GM18505 (cell line): ENCODE data around the gene PLAAT3.
"Not testable (repeated sequence)": the region's sequence is repeated elsewhere in the genome, so short reads cannot be mapped to it uniquely, and the experiment has no call there.

Experiments used
- ATAC-seq: cut with Tn5 transposase; IDR thresholded peaks from one replicate; pipeline ENCODE4 v1.9.1; 2021; ENCODE audit not compliant: unreplicated experiment
- POLR2A ChIP-seq: IDR thresholded peaks from 4 replicates; pipeline ENCODE4 v1.6.1; 2011; ENCODE audit warnings: borderline replicate concordance; ENCODE audit not compliant: insufficient read depth, insufficient read length; ENCODE audit errors: extremely low read depth

Gene PLAAT3

GRCh38 chr11:63595296-63595695 is 18.9 kb downstream of the PLAAT3 start:
- TF ChIP-seq POLR2A: no peak
- ATAC-seq: no peak

GRCh38 chr11:63592975-63593395 is 21.2 kb downstream of the PLAAT3 start:
- no peak for ATAC-seq
- TF ChIP-seq POLR2A: no peak

DNA sequence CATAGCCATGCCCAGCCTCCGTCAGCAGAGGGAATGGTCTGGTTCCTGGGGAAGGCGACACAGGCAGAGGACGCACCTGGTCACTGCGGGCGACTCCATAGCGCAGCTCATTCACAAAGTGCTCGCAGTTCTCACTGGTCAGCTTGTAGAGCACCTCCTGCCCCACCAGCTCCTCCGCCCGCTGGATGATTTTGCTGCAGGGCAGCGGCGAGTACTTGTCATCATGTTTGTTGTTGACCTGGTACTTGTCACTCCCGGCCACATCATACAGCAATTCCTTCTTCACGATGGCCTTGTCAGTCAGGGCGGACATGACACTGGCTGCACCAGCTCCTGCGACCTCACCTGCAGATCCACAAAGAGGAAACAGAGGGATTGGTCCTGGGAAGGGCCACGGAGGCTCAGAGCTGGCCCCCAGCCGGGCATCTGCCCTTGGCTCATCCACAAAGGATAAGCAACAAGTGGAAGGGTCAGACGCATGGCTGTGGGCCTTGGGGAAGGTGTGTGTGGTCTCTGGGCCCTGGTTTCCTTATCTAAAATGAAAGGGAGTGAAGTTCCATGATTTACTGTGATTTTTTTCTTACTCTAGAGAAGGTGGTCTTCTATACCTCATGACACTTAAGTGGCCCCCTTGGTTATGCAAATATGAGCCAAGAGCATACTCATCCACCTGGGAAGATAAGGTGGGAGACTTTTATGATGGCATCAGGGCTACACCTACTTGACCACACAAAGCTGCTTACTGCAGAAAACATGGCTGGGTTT is 24.0 kb downstream of the PLAAT3 start:
- ATAC-seq: no peak
- TF ChIP-seq POLR2A: no peak

DNA sequence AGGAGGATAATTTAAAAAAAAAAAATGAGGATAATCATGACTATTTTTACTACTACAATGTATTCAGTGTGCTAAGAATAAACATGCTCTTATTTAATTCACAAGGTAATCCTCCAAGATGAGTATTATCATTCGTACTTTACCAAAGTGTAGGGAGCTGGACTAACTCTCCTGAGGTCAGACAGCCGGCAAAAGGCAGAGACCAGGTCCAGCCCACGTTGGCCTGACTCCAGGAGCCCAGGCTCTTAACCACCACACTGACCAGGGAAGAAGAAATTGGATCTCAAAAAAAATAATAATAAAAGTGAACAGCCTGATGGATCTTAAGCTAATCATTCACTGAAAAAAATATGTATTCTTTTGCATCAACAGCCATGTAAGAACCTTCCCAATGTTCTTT is 25.2 kb downstream of the PLAAT3 start:
- TF ChIP-seq POLR2A: no peak
- ATAC-seq: no peak

DNA sequence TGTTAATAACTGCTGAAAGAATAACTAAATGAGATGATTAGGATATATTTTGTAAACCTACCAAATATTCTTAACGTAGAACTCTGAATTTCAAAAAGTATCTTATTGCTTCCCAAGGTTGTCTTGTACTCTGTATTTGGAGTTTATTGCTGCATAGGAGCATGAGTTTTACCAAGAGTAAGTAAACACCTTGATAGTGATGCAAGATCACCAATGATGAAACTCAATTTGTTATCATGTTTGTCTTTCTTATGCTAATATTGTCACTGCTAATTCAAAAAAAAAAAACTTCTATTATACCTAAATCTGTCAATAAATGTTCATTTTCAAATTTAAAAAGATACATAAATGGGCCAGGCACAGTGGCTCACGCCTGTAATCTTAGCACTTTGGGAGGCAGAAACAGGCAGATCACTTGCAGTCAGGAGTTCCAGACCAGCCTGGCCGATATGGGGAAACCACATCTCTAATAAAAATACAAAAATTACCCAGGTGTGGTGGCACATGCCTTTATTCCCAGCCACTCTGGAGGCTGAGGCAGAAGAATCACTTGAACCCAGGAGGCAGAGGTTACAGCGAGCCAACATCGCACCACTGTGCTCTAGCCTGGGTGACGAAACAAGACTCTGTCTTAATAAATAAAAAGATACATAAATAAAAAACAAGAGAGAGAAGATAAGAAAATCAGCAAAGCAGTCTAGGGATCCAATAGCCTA is 27.6 kb downstream of the PLAAT3 start:
- TF ChIP-seq POLR2A: no peak
- ATAC-seq: no peak

- no peak for TF ChIP-seq POLR2A
These were observed 30.9 kb downstream of the PLAAT3 start for GRCh38 chr11:63583357-63583677.

GRCh38 chr11:63581224-63581623 is 33.0 kb downstream of the PLAAT3 start:
- ATAC-seq: not testable (repeated sequence)

More at GRCh38 chr11:63583357-63583677, 30.9 kb downstream of the PLAAT3 start:
- no peak for ATAC-seq

- not testable (repeated sequence) for ATAC-seq
These were observed 35.4 kb downstream of the PLAAT3 start for GRCh38 chr11:63578882-63579281.

DNA sequence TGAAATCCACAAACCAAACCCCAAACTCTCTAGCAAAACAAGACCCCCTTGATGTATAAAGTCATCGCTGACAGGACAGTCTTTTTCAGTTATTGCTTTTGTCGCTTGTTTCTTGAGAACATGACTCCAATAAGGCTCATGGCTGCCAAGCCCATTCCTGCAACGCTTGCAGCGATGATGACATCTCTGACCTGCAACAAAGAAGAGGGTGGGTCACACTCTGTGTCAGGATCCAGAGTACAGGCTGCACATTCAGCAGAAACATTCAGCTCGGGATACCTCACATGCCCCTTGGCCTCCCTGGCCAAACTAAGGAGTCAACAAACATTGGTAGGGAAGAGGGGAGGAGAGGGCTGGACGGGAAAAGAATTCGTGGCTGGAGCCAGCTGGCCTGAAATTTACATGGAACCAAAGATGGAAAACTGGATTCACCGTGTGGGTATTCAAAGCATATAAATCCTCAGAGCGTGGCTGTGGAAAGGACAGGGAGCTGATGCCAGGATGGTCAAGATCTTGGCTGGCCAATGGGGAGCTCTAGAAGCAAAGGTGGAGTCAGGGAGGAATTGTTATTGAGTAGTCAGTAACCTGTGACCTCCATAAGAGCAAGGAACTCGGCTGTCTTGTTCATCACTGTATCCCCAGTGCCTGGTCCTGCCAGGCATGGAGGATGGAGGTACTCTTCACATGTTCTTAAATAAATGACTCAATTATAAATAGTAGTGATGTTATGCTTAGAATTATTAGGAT is 39.2 kb downstream of the PLAAT3 start:
- TF ChIP-seq POLR2A: no peak
- ATAC-seq: no peak

DNA sequence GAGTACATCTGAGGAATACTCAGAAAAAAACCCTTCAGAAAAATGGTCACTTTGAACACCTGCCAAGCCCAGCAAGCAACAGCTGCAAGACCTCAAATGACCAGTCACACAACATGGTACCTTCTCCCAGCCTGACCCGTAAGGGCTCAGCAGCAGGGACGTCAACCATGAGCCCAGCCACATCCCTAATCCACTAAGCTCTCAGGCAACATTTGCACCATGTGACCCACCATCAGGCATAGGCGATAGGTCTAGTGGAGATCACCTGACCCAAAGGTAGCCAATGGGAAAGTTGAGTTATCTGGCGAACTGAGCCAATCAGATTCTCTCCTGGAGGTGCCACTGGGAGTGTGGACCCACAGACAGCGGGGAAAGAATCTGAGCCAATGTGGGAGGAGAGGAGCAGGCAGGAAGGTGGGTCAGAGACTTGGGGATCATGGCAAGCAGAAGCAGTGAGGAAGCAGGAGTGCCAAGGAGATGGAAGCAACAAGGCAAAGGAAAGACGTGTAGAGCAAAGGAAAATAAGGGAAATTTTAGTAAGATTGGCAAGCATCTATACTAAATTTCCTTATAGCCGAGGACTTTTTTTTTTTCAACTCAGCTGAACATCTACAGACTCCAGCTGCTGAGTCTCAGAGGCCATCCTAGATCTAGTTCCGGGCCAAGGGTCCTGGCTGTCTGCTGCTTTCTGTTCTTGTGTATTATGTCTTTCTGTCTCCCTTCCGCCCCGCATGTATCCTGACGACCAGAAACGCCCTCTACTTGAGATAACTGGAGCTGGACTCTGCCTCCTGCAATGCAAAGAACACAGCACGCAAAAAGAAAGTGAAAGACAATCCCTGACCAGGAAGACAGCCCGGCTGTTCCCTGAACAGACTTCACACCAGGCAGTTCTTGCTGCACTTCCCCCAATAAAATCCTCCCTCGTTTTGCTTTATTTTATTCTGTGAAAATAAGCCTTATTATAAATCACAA is 40.1 kb downstream of the PLAAT3 start:
- no peak for TF ChIP-seq POLR2A
- no peak for ATAC-seq

DNA sequence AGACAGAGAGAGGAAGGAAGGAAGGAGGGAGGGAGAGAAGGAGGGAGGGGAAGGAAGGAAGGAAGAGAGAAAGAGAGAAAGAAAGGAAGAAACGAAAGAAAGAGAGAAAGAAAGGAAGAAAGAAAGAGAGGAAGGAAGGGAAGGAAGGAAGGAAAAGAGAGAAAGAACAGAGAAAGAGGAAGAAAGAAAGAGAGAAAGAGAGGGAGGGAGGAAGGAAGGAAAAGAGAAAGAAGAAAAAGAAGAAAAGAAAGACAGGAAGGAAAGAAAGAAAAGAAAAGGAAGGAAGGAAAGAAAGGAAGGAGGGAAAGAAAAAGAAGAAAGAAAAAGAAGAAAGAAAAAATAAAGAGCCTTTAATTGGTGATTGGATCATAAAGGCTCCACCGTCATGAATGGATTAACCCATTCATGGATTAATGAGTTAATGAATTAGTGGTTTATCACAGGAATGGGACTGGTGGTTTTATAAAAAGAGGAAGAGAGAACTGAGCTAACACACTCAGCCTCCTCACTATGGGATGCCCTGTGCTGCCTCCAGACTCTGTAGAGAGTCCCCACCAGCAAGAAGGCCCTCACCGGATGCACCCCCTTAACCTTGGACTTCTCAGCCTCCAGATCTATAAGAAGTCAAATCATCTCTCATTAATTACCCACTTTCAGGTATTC is 42.1 kb downstream of the PLAAT3 start:
- no peak for TF ChIP-seq POLR2A
- ATAC-seq: no peak

DNA sequence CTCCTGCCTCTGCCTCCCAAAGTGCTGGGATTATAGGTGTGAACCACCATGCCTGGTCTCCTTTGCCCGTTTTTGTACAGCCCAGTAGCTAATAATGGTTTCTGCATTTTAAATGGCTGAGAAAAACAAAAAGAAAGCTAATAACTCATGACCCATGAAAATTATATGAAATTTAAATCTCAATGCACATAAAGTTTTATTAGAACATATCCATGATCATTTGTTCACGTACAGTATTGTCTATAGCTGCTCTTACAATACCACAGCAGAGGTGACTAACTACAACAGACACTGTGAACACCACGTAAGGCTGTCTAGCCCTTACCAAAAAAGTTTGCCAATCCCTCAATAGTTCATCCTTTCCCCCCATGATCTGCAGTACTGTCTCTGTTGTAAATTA is 44.7 kb downstream of the PLAAT3 start:
- TF ChIP-seq POLR2A: no peak
- ATAC-seq: no peak
